GM12878 (cell line): ENCODE measurements around the gene CCDC14. TPM values are rescaled to one million over a fixed set of nuclear protein-coding genes. Genes with fewer than 3 reads are reported as not detected.

Experiments
- ATAC-seq: fragments of 200-7000 bp; cut with Tn5 transposase; 3 replicates; pipeline ENCODE4 v1.9.1; 2020; ENCODE audit warnings: mild to moderate bottlenecking, moderate library complexity
- BruUV-seq: library from RNA; stranded (reverse); fragments of 400-500 nt; replicated peaks from 2 replicates; lab custom pipeline; 2021; lab: Mats Ljungman, UMichigan
- CTCF ChIA-PET: fragments of 300-600 bp; sonication (Branson Sonifier 250); formaldehyde crosslinking; extraction: SDS; loops from one replicate; lab custom pipeline; 2021; ENCODE audit warnings: inconsistent platforms; lab: Yijun Ruan, JAX
- POLR2A ChIA-PET: fragments of 350-600 bp; formaldehyde crosslinking; extraction: SDS; loops from one replicate; lab custom pipeline; 2021; ENCODE audit warnings: inconsistent platforms; lab: Charles Lee
- RAD21 ChIA-PET: fragments of 300-600 bp; sonication (Branson Sonifier 250); formaldehyde crosslinking; loops from one replicate; lab custom pipeline; 2023; ENCODE audit warnings: antibody characterized with exemption; ENCODE audit not compliant: unreplicated experiment; lab: Charles Lee
- SMC1A ChIA-PET: fragments of 300-600 bp; sonication (Branson Sonifier 250); formaldehyde crosslinking; loops from one replicate; lab custom pipeline; 2023; ENCODE audit not compliant: unreplicated experiment, uncharacterized antibody; lab: Charles Lee
- DNase-seq: peaks from one replicate; pipeline ENCODE4 v3.0.0-alpha.2; 2011; ENCODE audit warnings: low read depth, low spot score
- FAIRE-seq: peaks from 3 replicates; lab custom pipeline; 2011; peaks lifted over from hg19 to GRCh38; lab: Jason Lieb, UNC
- H2AFZ ChIP-seq: 2 replicates; pipeline ENCODE4 v1.6.0; 2011; ENCODE audit warnings: low read depth, low read length, control low read depth; ENCODE audit not compliant: control insufficient read depth
- H3K27ac ChIP-seq: 2 replicates; pipeline ENCODE4 v1.5.1; 2011; ENCODE audit warnings: control low read depth; ENCODE audit not compliant: control insufficient read depth, insufficient read depth
- H3K27me3 ChIP-seq, 2 experiments: replicated peaks in 1 of 2; 2 replicates each; pipeline versions ENCODE4 v1.6.0 to v1.6.1; 2011; ENCODE audit warnings: low read length in 1 of 2; ENCODE audit not compliant: control insufficient read depth in 2 of 2, insufficient read depth in 2 of 2
- H3K36me3 ChIP-seq, 2 experiments: 2 replicates each; pipeline ENCODE4 v1.5.1; 2011; ENCODE audit warnings: low read length in 1 of 2; ENCODE audit not compliant: control insufficient read depth in 2 of 2, insufficient read depth in 2 of 2
- H3K4me1 ChIP-seq: 2 replicates; pipeline ENCODE4 v1.6.1; 2011; ENCODE audit warnings: mild to moderate bottlenecking, low read length, moderate library complexity, mixed read lengths; ENCODE audit not compliant: control insufficient read depth, insufficient read depth
- H3K4me2 ChIP-seq: 2 replicates; pipeline ENCODE4 v1.6.0; 2011; ENCODE audit warnings: control low read depth; ENCODE audit not compliant: control insufficient read depth, insufficient read depth
- H3K4me3 ChIP-seq: fragments of 200-600 bp; sonication (generic); 2 replicates; pipeline ENCODE4 v1.5.1; 2016
- H3K79me2 ChIP-seq: 2 replicates; pipeline ENCODE4 v1.6.0; 2011; ENCODE audit warnings: low read length; ENCODE audit not compliant: control insufficient read depth, insufficient read depth
- H3K9ac ChIP-seq: 2 replicates; pipeline ENCODE4 v1.8.0; 2011; ENCODE audit warnings: low read length, control low read depth, mixed read lengths; ENCODE audit not compliant: control insufficient read depth, insufficient read depth
- H3K9me3 ChIP-seq: replicated peaks from 3 replicates; pipeline ENCODE4 v1.5.1; 2011; ENCODE audit warnings: mild to moderate bottlenecking, low read length; ENCODE audit not compliant: control insufficient read depth, insufficient read depth
- H4K20me1 ChIP-seq: 2 replicates; pipeline ENCODE4 v1.6.0; 2011; ENCODE audit not compliant: control insufficient read depth, insufficient read depth
- ESRRA ChIP-seq: IDR thresholded peaks from 2 replicates; pipeline ENCODE4 v1.6.1; 2012; ENCODE audit warnings: mild to moderate bottlenecking, low read length, improper control_type of control experiment
- HDAC6 ChIP-seq: fragments of 200-600 bp; sonication (generic); IDR thresholded peaks from one replicate; pipeline ENCODE4 v1.8.0; 2017; ENCODE audit warnings: antibody characterized with exemption; ENCODE audit not compliant: unreplicated experiment
- LARP7 ChIP-seq: fragments of 450-650 bp; IDR thresholded peaks from 2 replicates; pipeline ENCODE4 v1.6.1; 2017; ENCODE audit warnings: mild to moderate bottlenecking
- SUZ12 ChIP-seq: fragments of 200-600 bp; sonication (generic); IDR thresholded peaks from one replicate; pipeline ENCODE4 v1.6.1; 2018; ENCODE audit warnings: antibody characterized with exemption, mild to moderate bottlenecking; ENCODE audit not compliant: unreplicated experiment
- WGBS: methylation state at CpG from one replicate; pipeline ENCODE4 v1.1.6; 2016; ENCODE audit warnings: low lambda C conversion rate; ENCODE audit not compliant: insufficient replicate concordance, insufficient coverage; ENCODE audit errors: missing lambda C conversion rate; 5-methylcytosine and 5-hydroxymethylcytosine counted together
- in situ Hi-C: fragments of 300-500 bp; cut with MboI; formaldehyde crosslinking; loops from 9 replicates; pipeline ENCODE4 v1.14.3; 2018; ENCODE audit warnings: mixed read lengths
- intact Hi-C: fragments of 100-400 bp; cut with micrococcal nuclease; formaldehyde crosslinking; loops from one replicate; pipeline ENCODE4 v1.14.2; 2022; ENCODE audit not compliant: unreplicated experiment
- polyA plus RNA-seq, 11 experiments: library from polyadenylated mRNA; depleted of rRNA in 4 of 11; unstranded in 6 of 11; stranded (reverse) in 5 of 11; fragments of >200 nt; fragmentation: Nextera tagmentation in 4 of 11; fragmentation: Illumina TruSeq in 1 of 11; extraction: Ambion mirVana in 4 of 11; extraction: Trizol in 1 of 11; gene quantifications; 1 replicate in 1 of 11; 2 replicates in 10 of 11; pipeline versions ENCODE4 v1.2.1 to v1.2.3, GENCODE V29; 2011 to 2016; ENCODE audit warnings: inconsistent platforms in 2 of 11, missing spikeins in 2 of 11, low read depth in 1 of 11
- total RNA-seq, 4 experiments: library from RNA; depleted of rRNA in 3 of 4; stranded (reverse); fragments of >200 nt in 3 of 4; fragmentation: Illumina TruSeq in 1 of 4; extraction: Trizol in 1 of 4; gene quantifications; 2 replicates each; pipeline versions ENCODE4 v1.2.1 to v1.2.3, GENCODE V29; 2013 to 2021
- TF ChIP-seq, protein P1 (sequence below): fragments of 450-650 bp; IDR thresholded peaks from 2 replicates; pipeline ENCODE4 v1.6.1; 2018; ENCODE audit warnings: borderline replicate concordance, mild to moderate bottlenecking; ENCODE audit not compliant: partially characterized antibody
- TF ChIP-seq, protein P2 (sequence below): fragments of 450-650 bp; formaldehyde crosslinking; IDR thresholded peaks from 2 replicates; pipeline ENCODE4 v1.5.0; 2022; ENCODE audit warnings: mild to moderate bottlenecking, missing genetic modification characterization
- TF ChIP-seq, protein P3 (sequence below): fragments of 450-650 bp; IDR thresholded peaks from 2 replicates; pipeline ENCODE4 v1.6.1; 2016; ENCODE audit warnings: mild to moderate bottlenecking

The CCDC14 gene
- total and polyA plus RNA-seq, 10 of the 15 experiments (the other 5 are each of a cell fraction or from before 2014, with no cell fraction given) = 15.9 to 104 (median 43.0) TPM

GRCh38 chr3:123980539-123980938 lies 19.5 kb upstream of the CCDC14 start:
- in situ Hi-C loops = no loop called here
- TF ChIP-seq, protein P1, sequence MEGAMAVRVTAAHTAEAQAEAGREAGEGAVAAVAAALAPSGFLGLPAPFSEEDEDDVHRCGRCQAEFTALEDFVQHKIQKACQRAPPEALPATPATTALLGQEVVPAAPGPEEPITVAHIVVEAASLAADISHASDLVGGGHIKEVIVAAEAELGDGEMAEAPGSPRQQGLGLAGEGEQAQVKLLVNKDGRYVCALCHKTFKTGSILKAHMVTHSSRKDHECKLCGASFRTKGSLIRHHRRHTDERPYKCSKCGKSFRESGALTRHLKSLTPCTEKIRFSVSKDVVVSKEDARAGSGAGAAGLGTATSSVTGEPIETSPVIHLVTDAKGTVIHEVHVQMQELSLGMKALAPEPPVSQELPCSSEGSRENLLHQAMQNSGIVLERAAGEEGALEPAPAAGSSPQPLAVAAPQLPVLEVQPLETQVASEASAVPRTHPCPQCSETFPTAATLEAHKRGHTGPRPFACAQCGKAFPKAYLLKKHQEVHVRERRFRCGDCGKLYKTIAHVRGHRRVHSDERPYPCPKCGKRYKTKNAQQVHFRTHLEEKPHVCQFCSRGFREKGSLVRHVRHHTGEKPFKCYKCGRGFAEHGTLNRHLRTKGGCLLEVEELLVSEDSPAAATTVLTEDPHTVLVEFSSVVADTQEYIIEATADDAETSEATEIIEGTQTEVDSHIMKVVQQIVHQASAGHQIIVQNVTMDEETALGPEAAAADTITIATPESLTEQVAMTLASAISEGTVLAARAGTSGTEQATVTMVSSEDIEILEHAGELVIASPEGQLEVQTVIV = no peak
- TF ChIP-seq ESRRA (no peak), LARP7 (no peak), SUZ12 (no peak), HDAC6 (no peak)
- TF ChIP-seq, protein P2, sequence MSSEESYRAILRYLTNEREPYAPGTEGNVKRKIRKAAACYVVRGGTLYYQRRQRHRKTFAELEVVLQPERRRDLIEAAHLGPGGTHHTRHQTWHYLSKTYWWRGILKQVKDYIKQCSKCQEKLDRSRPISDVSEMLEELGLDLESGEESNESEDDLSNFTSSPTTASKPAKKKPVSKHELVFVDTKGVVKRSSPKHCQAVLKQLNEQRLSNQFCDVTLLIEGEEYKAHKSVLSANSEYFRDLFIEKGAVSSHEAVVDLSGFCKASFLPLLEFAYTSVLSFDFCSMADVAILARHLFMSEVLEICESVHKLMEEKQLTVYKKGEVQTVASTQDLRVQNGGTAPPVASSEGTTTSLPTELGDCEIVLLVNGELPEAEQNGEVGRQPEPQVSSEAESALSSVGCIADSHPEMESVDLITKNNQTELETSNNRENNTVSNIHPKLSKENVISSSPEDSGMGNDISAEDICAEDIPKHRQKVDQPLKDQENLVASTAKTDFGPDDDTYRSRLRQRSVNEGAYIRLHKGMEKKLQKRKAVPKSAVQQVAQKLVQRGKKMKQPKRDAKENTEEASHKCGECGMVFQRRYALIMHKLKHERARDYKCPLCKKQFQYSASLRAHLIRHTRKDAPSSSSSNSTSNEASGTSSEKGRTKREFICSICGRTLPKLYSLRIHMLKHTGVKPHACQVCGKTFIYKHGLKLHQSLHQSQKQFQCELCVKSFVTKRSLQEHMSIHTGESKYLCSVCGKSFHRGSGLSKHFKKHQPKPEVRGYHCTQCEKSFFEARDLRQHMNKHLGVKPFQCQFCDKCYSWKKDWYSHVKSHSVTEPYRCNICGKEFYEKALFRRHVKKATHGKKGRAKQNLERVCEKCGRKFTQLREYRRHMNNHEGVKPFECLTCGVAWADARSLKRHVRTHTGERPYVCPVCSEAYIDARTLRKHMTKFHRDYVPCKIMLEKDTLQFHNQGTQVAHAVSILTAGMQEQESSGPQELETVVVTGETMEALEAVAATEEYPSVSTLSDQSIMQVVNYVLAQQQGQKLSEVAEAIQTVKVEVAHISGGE (CRISPR knock-in tag) = no peak
- TF ChIP-seq, protein P3, sequence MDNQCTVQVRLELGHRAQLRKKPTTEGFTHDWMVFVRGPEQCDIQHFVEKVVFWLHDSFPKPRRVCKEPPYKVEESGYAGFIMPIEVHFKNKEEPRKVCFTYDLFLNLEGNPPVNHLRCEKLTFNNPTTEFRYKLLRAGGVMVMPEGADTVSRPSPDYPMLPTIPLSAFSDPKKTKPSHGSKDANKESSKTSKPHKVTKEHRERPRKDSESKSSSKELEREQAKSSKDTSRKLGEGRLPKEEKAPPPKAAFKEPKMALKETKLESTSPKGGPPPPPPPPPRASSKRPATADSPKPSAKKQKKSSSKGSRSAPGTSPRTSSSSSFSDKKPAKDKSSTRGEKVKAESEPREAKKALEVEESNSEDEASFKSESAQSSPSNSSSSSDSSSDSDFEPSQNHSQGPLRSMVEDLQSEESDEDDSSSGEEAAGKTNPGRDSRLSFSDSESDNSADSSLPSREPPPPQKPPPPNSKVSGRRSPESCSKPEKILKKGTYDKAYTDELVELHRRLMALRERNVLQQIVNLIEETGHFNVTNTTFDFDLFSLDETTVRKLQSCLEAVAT = no peak
- ChIA-PET CTCF (interaction anchor here (0.7 to 4.2 kb wide), 8 partner anchors 9 to 328 kb away, joined by 3 to 17 read pairs (median 6); no protein-coding TSS in a partner anchor), RAD21 (interaction anchor here (1.9 kb wide), 1 partner anchor 40 kb away, joined by 9 read pairs; no protein-coding TSS in a partner anchor), SMC1A (interaction anchor here (0.9 to 1.6 kb wide), 4 partner anchors 33 to 329 kb away, joined by 3 to 7 read pairs (median 4); no protein-coding TSS in a partner anchor), POLR2A (no interaction called here)
- Histone ChIP-seq H3K4me1 (no peaks in the 10 kb centered on the region), H3K27me3 (no peaks in the 10 kb centered on the region; a peak in 1 of 4 replicates), H4K20me1 (no peaks in the 10 kb centered on the region), H3K4me2 (no peak overlapping the region), H3K27ac (no peak overlapping the region), H2AFZ (no peak overlapping the region), H3K4me3 (no peak overlapping the region), H3K9ac (no peak overlapping the region), H3K79me2 (no peaks in the 10 kb centered on the region), H3K36me3 (no peaks in the 10 kb centered on the region), H3K9me3 (no peaks in the 10 kb centered on the region)
- intact Hi-C loops = loop anchor here (5.0 kb wide), 1 partner anchor 98 kb away; the partner anchor contains the start of gene MYLK
- no TSS peak for BruUV-seq
- DNase-seq (no peak), FAIRE-seq (no peak), ATAC-seq (no peak)
- 15% methylated on average over 4 of the region's 4 CpGs for WGBS
